Measurements from ENCODE around the gene CAMK1D. TPM values are rescaled to one million over a fixed set of nuclear protein-coding genes. Genes with fewer than 3 reads are reported as not detected.
A peak's percentile ranks its signal among the peaks of the same experiment; 100 is the strongest.

CAMK1D gene
- total RNA-seq, 1 donor from 2014 or later, result 3.2 TPM

DNA sequence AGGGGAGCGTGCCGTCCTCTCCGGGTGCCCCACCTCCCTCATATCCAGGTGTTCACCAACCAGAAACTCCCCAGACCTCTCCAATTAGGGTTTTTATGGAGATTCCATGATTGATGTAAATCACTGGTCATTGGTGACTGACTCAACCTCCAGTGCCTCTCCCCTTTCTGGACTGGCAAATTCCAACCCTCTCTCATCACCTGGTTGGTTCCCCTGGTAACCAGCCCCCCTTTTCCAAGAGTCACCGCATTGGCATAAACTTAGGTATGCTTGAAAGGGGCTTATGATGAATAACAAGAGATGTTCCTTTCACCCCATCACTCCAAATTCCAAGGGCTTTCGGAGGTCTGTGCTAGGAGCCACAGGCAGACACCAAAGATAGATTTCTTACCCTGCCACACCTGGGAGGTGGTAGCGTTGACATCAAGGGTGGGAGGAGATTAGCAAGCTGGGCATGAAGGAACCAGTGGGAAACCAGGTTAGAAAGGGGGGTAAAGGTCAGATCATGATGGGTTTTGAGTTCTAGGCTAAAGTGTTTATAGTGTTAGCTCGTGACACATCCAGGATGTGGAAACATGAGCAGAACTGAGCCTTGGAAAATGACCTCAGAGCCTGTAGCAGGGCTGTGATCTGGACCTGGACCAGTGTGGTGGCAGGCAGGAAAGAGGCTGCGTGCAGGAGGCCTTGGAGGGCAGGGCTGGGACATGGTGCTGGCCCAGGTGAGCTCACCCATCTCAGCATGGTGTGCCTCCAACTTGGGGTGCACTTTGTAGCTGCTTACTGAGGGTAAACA, 45.1 kb downstream of the CAMK1D start:
- no peak for DNase-seq (ENCODE audit: low spot score)
- intact Hi-C loops (cut with DNase I), result no loop called here

DNA sequence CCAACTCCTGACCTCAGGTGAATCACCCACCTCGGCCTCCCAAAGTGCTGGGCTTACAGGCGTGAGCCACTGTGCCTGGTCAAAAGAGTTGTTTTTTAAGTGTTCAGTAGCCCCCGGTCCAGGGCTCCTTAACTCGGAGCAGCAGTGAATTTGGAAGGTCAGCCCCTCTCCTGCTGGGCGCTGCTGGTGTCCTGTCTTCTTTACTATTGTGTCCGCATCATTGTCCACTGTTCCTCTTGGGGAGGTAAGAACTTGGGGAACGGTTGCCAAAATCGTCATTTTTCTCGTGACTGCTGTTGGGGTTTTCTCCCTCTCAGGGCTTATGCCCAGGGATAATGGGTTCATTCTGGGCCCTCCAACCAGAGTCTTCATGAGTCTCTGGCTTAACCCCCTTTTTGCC, 46.7 kb downstream of the CAMK1D start:
- intact Hi-C loops (cut with DNase I), result no loop called here
- DNase-seq (ENCODE audit: low spot score), result no peak

DNA sequence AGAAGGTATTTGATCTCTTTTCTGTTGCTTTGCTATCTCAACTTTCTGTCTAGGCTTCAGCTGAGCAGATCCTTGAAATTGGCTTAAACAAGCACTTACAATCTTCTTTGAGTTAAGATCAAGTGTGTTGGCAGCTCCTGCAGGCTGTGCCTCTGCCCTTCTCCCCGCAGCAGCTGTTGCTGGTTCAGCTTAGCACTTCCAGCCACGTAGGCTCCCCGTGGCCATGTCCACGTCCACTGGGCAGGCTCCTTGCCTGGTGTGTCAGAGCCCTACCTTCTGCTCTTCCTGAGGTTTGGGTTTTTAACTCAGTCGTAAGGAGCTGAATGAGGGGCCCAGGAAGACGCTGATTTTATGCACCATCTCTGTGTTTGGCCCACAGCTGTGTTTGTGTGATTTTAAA, 47.2 kb downstream of the CAMK1D start:
- DNase-seq (ENCODE audit: low spot score), result no peak
- intact Hi-C loops (cut with DNase I), result no loop called here

DNA sequence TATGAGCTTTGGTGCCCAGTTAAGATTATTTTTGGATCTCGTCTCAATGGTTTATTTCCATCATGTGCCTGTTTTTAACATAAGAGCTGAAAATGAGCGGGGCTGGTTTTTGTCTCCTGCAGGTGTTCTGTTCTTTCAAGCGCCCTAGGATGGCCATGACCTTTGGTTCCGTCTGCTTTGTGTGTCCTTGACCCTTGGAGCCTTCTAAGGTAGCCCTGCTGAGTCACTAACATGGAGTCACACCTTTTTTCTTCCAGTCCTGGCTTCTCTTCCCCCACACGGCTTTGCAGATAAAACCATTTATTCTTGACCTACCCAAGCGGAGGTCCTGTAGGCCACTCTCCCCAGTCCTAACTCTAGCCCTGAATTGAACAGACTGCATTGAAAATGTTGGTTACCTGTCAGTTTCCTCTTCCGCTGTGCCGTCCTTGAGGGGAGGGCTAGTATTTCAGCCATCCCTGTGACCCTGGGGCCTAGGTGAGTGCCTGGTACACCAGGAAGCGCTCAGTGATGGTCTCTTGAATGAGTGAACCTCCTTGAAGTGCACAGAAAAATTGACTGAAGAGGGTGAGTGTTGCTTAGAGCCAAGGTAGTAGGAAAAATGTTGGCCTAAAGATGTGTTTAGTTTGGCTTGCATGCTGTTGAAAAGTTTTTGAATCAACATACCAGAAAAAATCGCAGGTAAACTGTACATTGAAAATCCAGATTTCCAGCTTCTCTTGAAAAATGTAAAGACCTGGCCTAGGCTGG, 48.0 kb downstream of the CAMK1D start:
- intact Hi-C loops (cut with DNase I), result no loop called here
- DNase-seq (ENCODE audit: low spot score), result no peak

DNA sequence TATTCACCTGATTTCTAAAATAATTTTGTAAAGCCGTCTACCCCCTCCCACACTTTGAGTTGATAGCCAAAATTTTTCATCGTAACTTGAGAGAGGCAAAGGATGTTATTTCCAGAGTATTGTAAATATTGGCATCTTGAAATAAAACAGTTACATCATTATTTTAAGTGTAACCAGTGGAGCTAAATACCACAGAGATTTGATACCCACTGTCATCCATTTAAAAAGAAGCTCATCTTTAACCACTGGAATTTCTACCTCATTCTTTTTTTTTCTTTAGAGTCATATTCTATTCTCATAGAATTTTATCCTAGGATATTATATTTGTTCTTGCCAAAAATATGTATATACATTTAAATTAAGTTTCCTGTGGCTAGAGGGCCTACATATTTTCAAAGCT, 48.6 kb downstream of the CAMK1D start:
- no peak for DNase-seq (ENCODE audit: low spot score)
- intact Hi-C loops (cut with DNase I), result no loop called here

DNA sequence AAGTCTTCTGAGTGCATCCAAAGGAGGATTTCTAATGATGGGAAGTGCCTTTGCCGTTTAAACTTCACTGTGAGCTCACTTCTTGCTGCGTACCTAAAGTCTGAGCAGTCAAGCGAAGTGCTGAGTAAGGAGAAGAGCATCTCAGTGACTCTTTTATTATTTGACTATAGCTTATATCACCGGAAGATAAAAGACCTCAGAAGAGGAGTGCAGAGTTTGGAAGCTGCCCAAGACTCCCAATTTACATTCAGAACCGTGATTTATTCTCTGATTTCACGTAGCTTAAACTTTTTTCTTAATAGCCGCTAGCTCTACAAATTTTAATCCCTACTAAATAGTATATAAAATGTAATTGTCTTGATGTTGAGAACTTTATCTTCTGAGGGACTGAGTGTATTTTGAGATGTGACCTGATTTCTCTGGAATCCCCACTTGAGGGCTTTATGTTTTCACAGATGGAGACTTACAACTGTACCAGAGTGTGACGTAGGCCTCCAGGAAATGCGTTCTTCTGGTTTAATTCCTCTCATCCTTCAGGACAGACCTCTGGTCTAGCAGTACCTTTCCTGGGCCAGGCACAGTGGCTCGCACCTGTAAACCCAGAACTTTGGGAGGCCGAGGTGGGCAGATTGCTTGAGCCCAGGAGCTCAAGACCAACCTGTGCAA, 51.1 kb downstream of the CAMK1D start:
- no peak for DNase-seq (ENCODE audit: low spot score)
- intact Hi-C loops (cut with DNase I), result no loop called here

DNA sequence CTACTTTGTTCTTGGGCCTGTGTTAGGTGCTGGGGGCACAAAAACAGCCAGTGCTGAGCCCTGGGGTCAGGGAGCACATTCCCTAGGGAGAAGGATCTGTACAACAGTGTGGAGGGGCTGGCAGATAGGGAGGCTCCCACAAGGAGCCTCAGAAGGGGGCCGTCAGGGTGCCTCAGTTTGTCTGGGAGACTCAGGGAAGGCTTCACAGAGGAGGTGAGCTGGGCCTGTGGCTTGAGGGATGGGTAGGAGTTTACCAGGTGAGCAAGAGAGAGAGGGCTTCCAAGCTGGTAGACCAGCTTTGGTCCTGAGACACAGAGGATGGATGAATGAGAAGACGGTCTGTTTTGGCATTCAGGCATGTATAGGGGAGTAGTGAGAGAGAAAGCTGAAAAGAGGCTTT, 52.1 kb downstream of the CAMK1D start:
- no peak for DNase-seq (ENCODE audit: low spot score)
- intact Hi-C loops (cut with DNase I), result no loop called here

DNA sequence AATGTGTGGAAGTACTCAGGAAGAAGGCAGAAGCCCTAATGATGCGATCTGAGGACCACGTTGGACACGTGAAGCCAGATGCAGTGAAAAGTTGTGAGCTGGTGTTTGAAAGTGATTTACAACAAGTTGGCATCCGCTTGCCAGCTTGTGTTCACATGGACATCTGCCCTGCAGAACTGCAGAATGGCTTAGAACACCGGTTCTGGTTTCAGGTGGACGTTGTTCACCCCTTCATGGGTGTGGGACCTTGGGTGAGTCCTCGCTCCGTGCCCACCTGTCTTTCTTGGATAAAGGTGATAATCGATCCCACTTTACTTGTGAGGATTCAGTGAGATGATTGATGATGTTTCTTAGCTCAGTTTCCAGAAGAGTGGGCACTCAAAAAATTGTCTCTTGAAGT, 53.8 kb downstream of the CAMK1D start:
- intact Hi-C loops (cut with DNase I), result no loop called here
- no peak for DNase-seq (ENCODE audit: low spot score)

DNA sequence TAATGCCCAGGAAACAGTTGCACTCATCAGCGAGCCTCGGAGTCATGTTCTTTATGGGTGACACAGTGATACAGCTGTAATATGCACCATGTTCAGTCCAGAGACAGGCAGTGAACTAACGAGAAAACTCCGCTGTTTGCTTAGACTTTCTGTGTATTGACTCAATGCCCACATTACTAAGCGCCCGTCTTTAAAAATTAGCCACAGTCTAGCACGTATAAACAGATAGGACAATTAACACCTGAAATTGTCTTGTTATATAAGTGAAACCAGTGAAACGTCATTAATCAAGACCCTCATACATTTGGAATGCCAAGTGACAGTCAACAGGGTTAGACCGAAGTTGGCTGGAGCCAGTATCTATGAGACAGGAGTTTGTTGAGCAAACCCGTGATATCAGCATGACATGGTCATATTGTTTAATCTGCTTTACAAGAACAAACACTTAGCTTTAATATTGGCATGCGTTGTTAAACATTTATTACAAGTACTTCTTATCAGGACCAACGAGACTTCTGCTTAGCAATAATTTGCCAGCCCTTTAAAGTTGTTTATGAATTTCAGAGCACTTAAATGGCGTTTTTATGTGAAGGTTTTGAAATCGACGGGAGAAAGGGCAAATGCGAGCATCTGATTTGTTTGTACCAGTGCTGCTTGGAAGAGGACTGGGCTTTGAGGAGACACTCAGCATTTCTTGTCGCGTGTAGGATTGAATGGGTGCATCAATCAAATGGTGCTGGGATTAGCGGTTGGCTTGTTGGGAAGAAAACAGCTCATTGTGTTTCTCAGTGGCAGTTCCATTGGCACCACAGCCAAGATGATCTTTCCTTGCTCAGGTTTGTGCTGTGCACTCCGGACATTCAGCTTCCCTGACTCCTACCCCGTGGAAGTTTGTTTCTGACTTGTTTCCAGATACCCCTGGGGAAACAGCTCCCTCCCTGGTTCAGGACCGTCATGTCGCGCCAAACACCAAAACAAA, 56.3 kb downstream of the CAMK1D start:
- peak; percentile 33 for DNase-seq (ENCODE audit: low spot score)
- intact Hi-C loops (cut with DNase I), result no loop called here

DNA sequence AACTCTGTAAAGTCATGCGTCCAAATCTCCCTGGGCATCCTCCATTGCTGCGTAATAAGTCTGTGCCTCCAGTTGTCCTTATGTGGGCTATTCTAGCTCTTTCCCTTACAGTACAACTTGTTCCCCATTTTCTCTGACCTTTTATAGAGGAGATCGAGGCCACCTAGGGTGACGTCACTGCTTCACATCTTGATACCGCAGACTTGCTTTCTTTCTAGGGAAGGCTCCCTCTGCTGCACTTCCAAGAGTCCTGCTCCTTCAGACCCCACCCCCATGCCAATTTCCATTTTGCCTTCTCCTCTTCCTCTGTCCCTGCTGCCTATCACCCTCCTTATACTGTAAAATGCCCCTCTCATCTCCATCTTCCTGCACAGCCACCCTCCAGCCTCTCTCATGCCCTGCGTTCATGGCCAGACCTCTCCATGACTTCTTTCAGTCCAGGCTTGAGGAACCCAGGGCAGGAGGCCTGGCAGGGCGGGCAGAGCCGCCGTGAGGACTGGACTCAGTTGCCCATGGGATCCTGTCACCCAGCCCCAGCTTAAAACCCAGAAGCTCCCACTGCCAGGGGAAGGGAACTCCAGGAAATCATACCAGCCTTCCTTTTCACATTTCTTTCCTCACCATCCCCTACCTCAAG, 57.5 kb downstream of the CAMK1D start:
- DNase-seq (ENCODE audit: low spot score), result peak; percentile 50
- intact Hi-C loops (cut with DNase I), result no loop called here

DNA sequence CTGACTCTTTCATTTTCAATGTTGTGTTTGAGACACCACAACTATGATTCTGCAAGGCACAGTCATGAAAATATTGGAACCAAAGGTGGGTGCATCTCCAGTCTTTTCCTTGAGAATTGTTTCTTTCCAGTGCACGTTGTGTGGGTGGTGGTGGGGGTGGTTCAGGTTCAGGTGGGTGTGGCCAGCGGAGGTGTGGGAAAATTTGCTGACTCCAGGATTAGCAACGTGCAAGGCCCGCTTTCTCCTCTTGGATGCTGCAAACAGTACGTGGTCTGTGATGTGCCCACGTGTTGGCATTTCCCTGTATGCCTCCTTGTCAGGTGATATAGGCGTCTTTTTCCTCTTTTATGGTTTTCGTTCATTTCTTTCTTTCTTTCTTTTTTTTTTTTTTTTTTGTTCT, 59.1 kb downstream of the CAMK1D start:
- DNase-seq (ENCODE audit: low spot score), result no peak
- intact Hi-C loops (cut with DNase I), result no loop called here

DNA sequence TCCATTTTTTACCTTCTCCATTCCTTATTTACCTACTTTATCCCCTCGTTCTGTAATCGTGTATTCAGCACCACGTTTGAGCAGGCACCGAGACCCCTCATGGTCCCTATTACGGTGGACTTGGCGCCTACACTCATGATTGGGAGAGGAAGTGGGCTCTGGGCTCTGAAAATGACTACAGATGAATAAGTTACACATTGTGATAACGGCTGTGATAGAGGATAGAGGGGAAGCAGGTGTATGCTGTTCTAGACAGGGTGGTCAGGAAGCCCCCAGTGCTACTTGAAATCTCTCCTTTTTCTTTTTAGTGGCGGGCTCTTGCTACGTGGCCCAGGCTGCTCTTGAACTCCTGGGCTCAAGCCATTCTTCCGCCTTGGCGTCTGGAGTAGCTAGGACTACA, 59.8 kb downstream of the CAMK1D start:
- no peak for DNase-seq (ENCODE audit: low spot score)
- intact Hi-C loops (cut with DNase I), result no loop called here

DNA sequence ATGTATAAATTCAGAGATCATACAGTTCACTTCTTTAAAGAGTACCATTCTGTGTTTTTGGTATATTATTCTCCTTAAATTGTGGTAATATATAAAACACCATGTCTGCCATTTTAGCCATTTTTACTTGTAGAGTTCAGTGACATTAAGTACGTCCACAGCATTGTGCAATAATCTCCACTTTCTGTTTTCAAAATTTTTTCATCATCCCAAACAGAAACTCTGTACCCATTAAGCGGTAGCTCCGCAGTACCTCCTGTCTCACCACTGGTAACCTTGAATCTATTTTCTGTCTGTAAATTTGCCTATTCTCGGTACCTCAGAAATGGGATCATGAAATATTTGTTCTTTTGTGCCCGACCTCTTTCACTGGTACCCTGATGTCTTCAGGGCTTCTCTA, 60.3 kb downstream of the CAMK1D start:
- intact Hi-C loops (cut with DNase I), result no loop called here
- no peak for DNase-seq (ENCODE audit: low spot score)

DNA sequence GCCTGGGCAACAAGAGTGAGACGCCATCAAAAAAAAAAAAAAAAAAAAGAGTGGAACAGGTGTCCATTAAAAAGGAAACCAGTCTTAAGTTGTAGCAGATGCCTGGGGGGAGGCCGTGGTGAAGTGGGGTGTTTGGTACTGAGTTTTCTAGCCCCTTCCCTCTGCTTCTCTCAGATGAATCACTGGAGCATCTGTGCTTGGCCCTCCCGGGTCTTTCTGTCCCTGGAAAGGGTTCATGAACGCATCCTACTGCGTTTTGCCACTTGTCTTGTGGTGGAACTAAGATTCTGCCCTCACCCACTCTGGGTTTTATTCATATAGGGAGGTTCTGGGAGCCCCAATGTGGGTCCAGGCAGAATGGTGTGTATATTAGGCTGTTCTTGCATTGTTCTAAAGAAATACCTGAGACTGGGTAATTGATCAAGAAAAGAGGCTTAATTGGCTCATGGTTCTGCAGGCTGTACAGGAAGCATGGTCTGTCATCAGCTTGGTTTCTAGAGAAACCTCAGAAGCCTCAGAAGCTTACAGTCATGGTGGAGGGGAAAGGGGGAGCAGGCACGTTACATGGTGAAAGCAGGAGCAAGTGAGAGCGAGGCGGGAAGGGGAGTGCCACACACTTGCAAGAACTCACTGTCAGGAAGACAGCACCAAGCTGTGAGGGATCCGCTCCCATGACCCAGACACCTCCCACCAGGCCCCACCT, 63.5 kb downstream of the CAMK1D start:
- peak; percentile 24 for DNase-seq (ENCODE audit: low spot score)

DNA sequence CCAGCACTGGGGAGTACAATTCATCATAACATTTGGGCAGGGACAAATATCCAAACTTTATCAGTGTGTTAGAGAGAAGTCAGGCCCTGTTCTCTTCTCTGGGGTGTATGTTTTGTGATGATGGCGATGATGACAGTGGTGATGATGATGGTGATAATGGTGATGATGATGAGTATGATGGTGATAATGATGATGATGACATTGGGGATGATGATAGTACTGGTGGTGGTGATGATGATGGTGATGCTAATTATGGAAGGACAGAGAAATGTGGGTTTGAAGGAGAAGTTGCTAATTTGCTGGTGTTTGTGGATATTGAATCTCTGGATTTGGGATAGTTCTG, 64.0 kb downstream of the CAMK1D start:
- no peak for DNase-seq (ENCODE audit: low spot score)
- intact Hi-C loops (cut with DNase I), result no loop called here

More for the DNA sequence above, 63.5 kb downstream of the CAMK1D start:
- intact Hi-C loops (cut with DNase I), result no loop called here

DNA sequence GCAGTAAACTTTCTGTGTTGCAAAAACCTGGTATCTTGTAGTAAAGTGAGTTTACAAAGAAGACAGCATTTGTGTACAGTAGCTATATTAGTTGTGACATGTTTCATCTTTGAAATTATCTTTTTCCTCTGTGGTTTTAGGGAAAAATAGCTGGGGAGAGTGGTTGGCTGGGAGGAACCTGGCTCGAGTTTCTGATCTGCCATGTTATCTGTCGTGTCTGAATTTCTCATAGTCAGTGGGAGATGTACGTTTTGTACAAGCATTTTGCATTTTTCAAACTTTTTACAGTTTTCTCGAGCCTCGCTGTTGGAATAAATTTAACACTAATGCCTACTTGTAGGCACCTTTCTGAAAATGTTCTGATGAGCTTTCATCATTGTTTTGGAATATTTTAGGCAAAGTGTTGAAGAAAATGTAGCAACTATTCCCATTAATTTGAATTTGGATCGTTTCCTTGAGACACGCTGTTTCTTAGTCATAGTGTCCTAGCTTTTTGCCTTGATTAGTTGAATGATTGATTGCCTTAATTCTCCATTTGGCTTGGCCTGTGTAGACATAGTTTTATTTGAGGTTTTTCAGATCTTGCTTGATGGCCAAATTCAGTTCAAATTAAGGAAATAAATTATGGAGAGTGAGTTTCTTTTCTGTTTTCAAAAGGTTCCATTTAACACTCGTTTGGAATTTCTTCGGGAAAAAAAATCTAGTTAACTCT, 65.1 kb downstream of the CAMK1D start:
- intact Hi-C loops (cut with DNase I), result no loop called here
- no peak for DNase-seq (ENCODE audit: low spot score)

DNA sequence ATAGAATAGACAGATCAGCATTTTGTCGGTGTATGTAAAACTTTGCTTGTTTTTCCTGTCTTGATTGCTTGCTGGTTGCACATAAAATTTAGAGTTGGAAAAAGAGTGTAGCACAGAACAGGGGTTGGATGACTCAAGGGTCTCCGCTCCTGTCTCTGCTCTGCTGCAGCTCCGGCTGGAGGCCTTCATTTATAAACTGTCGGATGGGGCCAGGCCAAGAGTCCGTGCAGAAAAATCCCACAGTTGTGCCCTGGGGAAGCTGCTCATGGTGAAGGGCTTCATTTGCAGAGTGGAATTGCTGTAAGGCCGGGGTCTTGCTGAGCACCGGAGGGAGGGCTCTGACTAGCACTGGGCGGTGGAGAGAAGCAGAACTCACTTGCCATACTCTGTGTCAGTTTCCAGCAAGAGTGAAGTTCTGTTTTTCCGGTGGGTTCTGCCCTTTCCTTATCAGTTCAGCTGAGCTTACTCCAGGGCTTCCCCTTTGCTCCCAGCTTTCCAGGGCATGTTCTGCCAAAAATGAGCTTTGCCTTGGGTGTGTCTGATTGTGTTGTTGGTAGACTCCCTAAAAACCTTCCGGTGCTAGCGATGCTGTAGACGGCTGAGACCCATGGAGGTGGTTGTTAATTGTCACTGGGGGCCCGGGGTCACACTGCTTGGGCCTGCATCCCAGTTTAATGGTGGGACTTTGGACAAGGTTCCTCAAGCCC, 67.2 kb downstream of the CAMK1D start:
- DNase-seq (ENCODE audit: low spot score), result peak; percentile 65
- intact Hi-C loops (cut with DNase I), result no loop called here

All from cardiac septum (tissue), 1 donor.